Measurements from ENCODE around the gene ZBTB46.

- TF ChIP-seq EZH2 (IDR thresholded peaks at IDR 0.05; ENCODE audit: borderline replicate concordance, low read depth, low read length, poor library complexity, severe bottlenecking) (no peak), CTCF (conservative IDR thresholded peaks at IDR 0.05; ENCODE audit: low read depth, low read length) (no peak)
These were observed 21.2 kb downstream of the ZBTB46 start for GRCh38 chr20:63809856-63810255.

Data from A673 (cell line).